K562 (cell line): Measurements from ENCODE around the gene CTCFL. TPM values are rescaled to one million over a fixed set of nuclear protein-coding genes. Genes with fewer than 3 reads are reported as not detected.

ENCODE experiments used
- BACH1 ChIP-seq: fragments of 200-800 bp; sonication (Bioruptor generic); IDR thresholded peaks from 2 replicates; pipeline ENCODE4 v1.6.1; 2016; ENCODE audit warnings: missing genetic modification characterization, missing compliant biosample characterization
- CBFB ChIP-seq: sonication (generic); formaldehyde crosslinking; IDR thresholded peaks from 2 replicates; pipeline ENCODE4 v1.4.0; 2020; ENCODE audit warnings: mild to moderate bottlenecking, missing genetic modification reagents
- E2F8 ChIP-seq: fragments of 450-650 bp; IDR thresholded peaks from 2 replicates; pipeline ENCODE4 v1.7.1; 2018; ENCODE audit warnings: mild to moderate bottlenecking, low read depth; ENCODE audit not compliant: partially characterized antibody
- ERF ChIP-seq: fragments of 450-650 bp; formaldehyde crosslinking; IDR thresholded peaks from 2 replicates; pipeline ENCODE4 v1.4.0; 2020; ENCODE audit warnings: mild to moderate bottlenecking, mixed read lengths
- ETV1 ChIP-seq: fragments of 450-650 bp; conservative IDR thresholded peaks from 2 replicates; pipeline ENCODE4 v1.6.1; 2016; ENCODE audit warnings: missing genetic modification characterization, control low read depth, low read depth, missing compliant biosample characterization
- FOXO4 ChIP-seq: fragments of 450-650 bp; formaldehyde crosslinking; IDR thresholded peaks from 2 replicates; pipeline ENCODE4 v1.4.0; 2020; ENCODE audit warnings: mild to moderate bottlenecking, moderate library complexity
- GABPA ChIP-seq: fragments of 200-800 bp; sonication (Bioruptor generic); conservative IDR thresholded peaks from 2 replicates; pipeline ENCODE4 v1.6.1; 2016; ENCODE audit warnings: low read depth, missing genetic modification characterization, missing compliant biosample characterization
- MIER1 ChIP-seq: fragments of 450-650 bp; IDR thresholded peaks from 2 replicates; pipeline ENCODE4 v1.6.1; 2016; ENCODE audit warnings: antibody characterized with exemption, mild to moderate bottlenecking, low read depth
- OTX1 ChIP-seq: fragments of 450-650 bp; formaldehyde crosslinking; IDR thresholded peaks from 2 replicates; pipeline ENCODE4 v1.4.0; 2022; ENCODE audit warnings: mild to moderate bottlenecking
- PCBP2 ChIP-seq: fragments of 200-400 bp; formaldehyde crosslinking; IDR thresholded peaks from 2 replicates; pipeline ENCODE4 v1.6.1; 2018; ENCODE audit warnings: low read length, low read depth, mild to moderate bottlenecking, moderate library complexity; ENCODE audit not compliant: poor library complexity, severe bottlenecking
- PTBP1 ChIP-seq: fragments of 200-400 bp; formaldehyde crosslinking; IDR thresholded peaks from 2 replicates; pipeline ENCODE4 v1.6.1; 2017; ENCODE audit warnings: low read depth, low read length
- PURB ChIP-seq: sonication (generic); formaldehyde crosslinking; IDR thresholded peaks from 2 replicates; pipeline ENCODE4 v1.9.0; 2021; ENCODE audit warnings: low read depth, mild to moderate bottlenecking, missing genetic modification reagents
- RAD21 ChIP-seq, 2 experiments: fragments of 250-450 bp in 1 of 2; fragments of 450-650 bp in 1 of 2; sonication (Bioruptor Pico) in 1 of 2; formaldehyde crosslinking in 1 of 2; IDR thresholded peaks in 1 of 2; conservative IDR thresholded peaks in 1 of 2; 2 replicates each; pipeline versions ENCODE4 v1.4.0 to v1.8.0; 2020 to 2022; ENCODE audit warnings: mild to moderate bottlenecking in 2 of 2, moderate library complexity in 1 of 2
- RB1 ChIP-seq: fragments of 450-650 bp; IDR thresholded peaks from 2 replicates; pipeline ENCODE4 v1.6.1; 2017; ENCODE audit warnings: low read depth, mild to moderate bottlenecking
- SIN3A ChIP-seq, 2 experiments: fragments of 150-350 bp in 1 of 2; IDR thresholded peaks; 2 replicates each; pipeline ENCODE4 v1.6.1; 2011 to 2016; ENCODE audit warnings: borderline replicate concordance in 2 of 2, low read depth in 2 of 2, low read length in 2 of 2, mild to moderate bottlenecking in 2 of 2, moderate library complexity in 2 of 2; ENCODE audit not compliant: control insufficient read depth in 1 of 2
- THRB ChIP-seq: fragments of 450-650 bp; formaldehyde crosslinking; conservative IDR thresholded peaks from 2 replicates; pipeline ENCODE4 v1.4.0; 2022; ENCODE audit warnings: mild to moderate bottlenecking, missing genetic modification characterization
- ZBTB17 ChIP-seq: fragments of 450-650 bp; formaldehyde crosslinking; IDR thresholded peaks from 2 replicates; pipeline ENCODE4 v1.4.0; 2020; ENCODE audit warnings: mild to moderate bottlenecking
- ZNF165 ChIP-seq: fragments of 250-450 bp; sonication (Bioruptor Pico); IDR thresholded peaks from 2 replicates; pipeline ENCODE4 v1.4.0; 2020; ENCODE audit warnings: borderline replicate concordance
- ZNF280A ChIP-seq: fragments of 450-650 bp; IDR thresholded peaks from 2 replicates; pipeline ENCODE4 v1.6.1; 2018; ENCODE audit warnings: mild to moderate bottlenecking, low read depth; ENCODE audit not compliant: partially characterized antibody
- polyA plus RNA-seq, 8 experiments: library from polyadenylated mRNA; depleted of rRNA in 4 of 8; stranded (reverse) in 5 of 8; unstranded in 3 of 8; fragments of >200 nt; fragmentation: Nextera tagmentation in 2 of 8; fragmentation: Illumina TruSeq in 1 of 8; extraction: Ambion mirVana in 2 of 8; extraction: Trizol in 1 of 8; gene quantifications; 2 replicates each; pipeline versions ENCODE4 v1.2.1 to v1.2.3, GENCODE V29; 2011 to 2014; ENCODE audit warnings: inconsistent platforms in 1 of 8, missing spikeins in 1 of 8
- total RNA-seq, 7 experiments: library from RNA; depleted of rRNA in 6 of 7; stranded (reverse); fragments of >200 nt in 6 of 7; fragmentation: Illumina TruSeq in 2 of 7; extraction: Trizol in 2 of 7; gene quantifications; 2 replicates each; pipeline versions ENCODE4 v1.2.1 to v1.2.3, GENCODE V29; 2011 to 2021; ENCODE audit warnings: low replicate concordance in 1 of 7

Gene CTCFL
- total and polyA plus RNA-seq, 9 of the 15 experiments (the other 6 are each of a cell fraction or from before 2014, with no cell fraction given), result 42.4 to 188 (median 111) TPM

GRCh38 chr20:57451795-57452661 is 72.9 kb downstream of the CTCFL start (continued):
- TF ChIP-seq GABPA (peak; percentile 91), THRB (no peak), ZBTB17 (CRISPR knock-in tag) (0 out of 2 replicates have a peak, but pooled peaks have one; percentile 44), PCBP2 (no peak), RB1 (peak; percentile 28; the same call in 1 of the 2 replicates), OTX1 (CRISPR knock-in tag) (no peak), PTBP1 (0 out of 2 replicates have a peak, but pooled peaks have one; percentile 61), ETV1 (tag) (peak; percentile 99), E2F8 (peak; percentile 43), ZNF280A (no peak), FOXO4 (CRISPR knock-in tag) (no peak), PURB (CRISPR knock-in tag) (no peak), SIN3A (IDR thresholded peaks at IDR 0.05; ENCODE audit: borderline replicate concordance in 2 of 2, control insufficient read depth in 1 of 2, low read depth in 2 of 2, low read length in 2 of 2) (no peak), ZNF165 (CRISPR knock-in tag) (no peak), ERF (CRISPR knock-in tag) (peak; percentile 31; the same call in 1 of the 2 replicates), BACH1 (peak; percentile 77), RAD21 (CRISPR knock-in tag; conservative IDR thresholded peaks at IDR 0.05 in 1 of 2, IDR thresholded peaks at IDR 0.05 in 1 of 2) (no peak), CBFB (CRISPR knock-in tag) (peak; percentile 80), MIER1 (peak; percentile 18; the same call in 1 of the 2 replicates)
